ENCODE data around the gene TROAP. TPM values are rescaled to one million over a fixed set of nuclear protein-coding genes. Genes with fewer than 3 reads are reported as not detected.
"Not testable (repeated sequence)": the region's sequence is repeated elsewhere in the genome, so short reads cannot be mapped to it uniquely, and the experiment has no call there.

TROAP gene
- total RNA-seq, 3 donors from 2014 or later = 0.29 to 1.8 (median 0.66) TPM

GRCh38 chr12:49331380-49332222 is 8.5 kb downstream of the TROAP start:
- Histone ChIP-seq H3K36me3 (no peaks in the 10 kb centered on the region), H3K27me3 (peaks cover 8 to 26% of the 10 kb centered on the region in 2 donors), H3K9me3 (no peaks in the 10 kb centered on the region), H3K4me3 (no peak overlapping the region), H3K4me1 (no peaks in the 10 kb centered on the region), H3K27ac (no peak overlapping the region)
- peak; percentile 67 to 69 for DNase-seq (ENCODE audit: low spot score in 2 of 2)
- intact Hi-C loops (cut with DNase I; ENCODE audit: low total_unique reads) = no loop called here
- TF ChIP-seq POLR2A (IDR thresholded peaks at IDR 0.05) = no peak
- peak; percentile 50 to 79 (median 74) for TF ChIP-seq CTCF (IDR thresholded peaks at IDR 0.05)
- TF ChIP-seq POLR2AphosphoS5 (IDR thresholded peaks at IDR 0.05) = no peak

GRCh38 chr12:49332441-49332861 is 9.4 kb downstream of the TROAP start:
- no peaks in the 10 kb centered on the region for H3K9me3 ChIP-seq
- peaks cover 10 to 30% of the 10 kb centered on the region in 2 donors for H3K27me3 ChIP-seq
- no peaks in the 10 kb centered on the region for H3K36me3 ChIP-seq
- no peaks in the 10 kb centered on the region for H3K4me1 ChIP-seq
- intact Hi-C loops (cut with DNase I; ENCODE audit: low total_unique reads) = no loop called here
- peak overlapping the region in 2 of 3 donors; percentile 46 to 52 for H3K4me3 ChIP-seq
- TF ChIP-seq POLR2A (IDR thresholded peaks at IDR 0.05) (no peak), CTCF (IDR thresholded peaks at IDR 0.05) (no peak), POLR2AphosphoS5 (IDR thresholded peaks at IDR 0.05) (no peak)
- DNase-seq (ENCODE audit: low spot score in 2 of 2) = no peak
- H3K27ac ChIP-seq = no peak overlapping the region

- H3K36me3 ChIP-seq = no peaks in the 10 kb centered on the region
- no peak overlapping the region for H3K27ac ChIP-seq
- TF ChIP-seq POLR2AphosphoS5 (IDR thresholded peaks at IDR 0.05) (no peak), POLR2A (IDR thresholded peaks at IDR 0.05) (no peak), CTCF (IDR thresholded peaks at IDR 0.05) (no peak)
- intact Hi-C loops (cut with DNase I; ENCODE audit: low total_unique reads) = no loop called here
- no peaks in the 10 kb centered on the region for H3K9me3 ChIP-seq
- peaks cover 10 to 30% of the 10 kb centered on the region in 2 donors for H3K27me3 ChIP-seq
- H3K4me3 ChIP-seq = peak overlapping the region in 2 of 3 donors; percentile 46 to 52
- no peaks in the 10 kb centered on the region for H3K4me1 ChIP-seq
- no peak for DNase-seq (ENCODE audit: low spot score in 2 of 2)
Observed at GRCh38 chr12:49332891-49333371, 9.9 kb downstream of the TROAP start.

- H3K4me3 ChIP-seq; H3K4me1 ChIP-seq; DNase-seq (ENCODE audit: low spot score in 2 of 2); H3K9me3 ChIP-seq; intact Hi-C loops (cut with DNase I; ENCODE audit: low total_unique reads); H3K36me3 ChIP-seq; H3K27ac ChIP-seq: not testable (repeated sequence)
- peaks cover 10 to 30% of the 10 kb centered on the region in 2 donors for H3K27me3 ChIP-seq
Observed at GRCh38 chr12:49333778-49334177, 10.7 kb downstream of the TROAP start.

- H3K9me3 ChIP-seq = no peaks in the 10 kb centered on the region
- DNase-seq (ENCODE audit: low spot score in 2 of 2) = no peak
- H3K27me3 ChIP-seq = peaks cover 10 to 30% of the 10 kb centered on the region in 2 donors
- intact Hi-C loops (cut with DNase I; ENCODE audit: low total_unique reads) = no loop called here
- H3K4me1 ChIP-seq = no peaks in the 10 kb centered on the region
- no peaks in the 10 kb centered on the region for H3K36me3 ChIP-seq
- no peak overlapping the region for H3K4me3 ChIP-seq
- no peak overlapping the region for H3K27ac ChIP-seq
- no peak for TF ChIP-seq POLR2AphosphoS5 (IDR thresholded peaks at IDR 0.05)
- TF ChIP-seq CTCF (IDR thresholded peaks at IDR 0.05) = no peak
- no peak for TF ChIP-seq POLR2A (IDR thresholded peaks at IDR 0.05)
Observed at GRCh38 chr12:49334226-49334625, 11.2 kb downstream of the TROAP start.

All from breast epithelium (tissue), 4 donors.